GM21447 (cell line): ENCODE measurements around the gene CCDC28B.
"Not testable (repeated sequence)": the region's sequence is repeated elsewhere in the genome, so short reads cannot be mapped to it uniquely, and the experiment has no call there.

Experiments
- ATAC-seq: cut with Tn5 transposase; IDR thresholded peaks from one replicate; pipeline ENCODE4 v1.9.1; 2021; ENCODE audit not compliant: unreplicated experiment

CCDC28B gene

GRCh38 chr1:32200226-32201010 is at the start of gene CCDC28B:
TSS of gene CCDC28B (plus strand) at chr1:32200595. CDS start at chr1:32201936, 1,341 bp downstream.
- peak; percentile 37 for ATAC-seq

- ATAC-seq: no peak
These were observed 49.5 kb upstream of the CCDC28B start for GRCh38 chr1:32150847-32151246.

GRCh38 chr1:32151319-32151787 is 49.0 kb upstream of the CCDC28B start:
- ATAC-seq: no peak

GRCh38 chr1:32159189-32159588 is 41.2 kb upstream of the CCDC28B start:
- no peak for ATAC-seq

GRCh38 chr1:32163405-32163804 is 37.0 kb upstream of the CCDC28B start:
- no peak for ATAC-seq

GRCh38 chr1:32165633-32166032 is 34.8 kb upstream of the CCDC28B start:
- not testable (repeated sequence) for ATAC-seq

GRCh38 chr1:32170991-32171390 is 29.4 kb upstream of the CCDC28B start:
- no peak for ATAC-seq

GRCh38 chr1:32172621-32173245 is 27.7 kb upstream of the CCDC28B start:
- no peak for ATAC-seq

GRCh38 chr1:32178380-32179192 is 21.8 kb upstream of the CCDC28B start:
- ATAC-seq: no peak

GRCh38 chr1:32179193-32179442 is 21.3 kb upstream of the CCDC28B start:
- no peak for ATAC-seq

GRCh38 chr1:32179443-32180185 is 20.8 kb upstream of the CCDC28B start, which contains the start of gene TXLNA:
TSS of gene TXLNA (plus strand) at chr1:32179675. CDS start at chr1:32180346, 671 bp downstream.
- ATAC-seq: peak; percentile 75

- peak; percentile 27 for ATAC-seq
These were observed 20.0 kb upstream of the CCDC28B start for GRCh38 chr1:32180186-32181060.

- no peak for ATAC-seq
These were observed 19.3 kb upstream of the CCDC28B start for GRCh38 chr1:32181065-32181464.

GRCh38 chr1:32181563-32181962 is 18.8 kb upstream of the CCDC28B start:
- ATAC-seq: no peak

- ATAC-seq: no peak
These were observed 18.3 kb upstream of the CCDC28B start for GRCh38 chr1:32182060-32182459.

GRCh38 chr1:32184650-32185049 is 15.7 kb upstream of the CCDC28B start:
- no peak for ATAC-seq

GRCh38 chr1:32186077-32186476 is 14.3 kb upstream of the CCDC28B start:
- ATAC-seq: no peak

GRCh38 chr1:32186491-32186890 is 13.9 kb upstream of the CCDC28B start:
- no peak for ATAC-seq

- no peak for ATAC-seq
These were observed 12.5 kb upstream of the CCDC28B start for GRCh38 chr1:32187850-32188249.
